Cardiac muscle cell (in vitro differentiated cells and primary cell): ENCODE results near the gene OSBPL8. TPM values are rescaled to one million over a fixed set of nuclear protein-coding genes. Genes with fewer than 3 reads are reported as not detected.
A peak's percentile ranks its signal among the peaks of the same experiment; 100 is the strongest.

Experiments
- DNase-seq, 2 donors: peaks; one replicate each; pipeline versions ENCODE4 v3.0.0 to v3.0.0-alpha.2; 2010 to 2017; ENCODE audit warnings: low read depth in 1 of 2, low spot score in 1 of 2
- H3K27ac ChIP-seq: fragments of 200-600 bp; sonication (generic); 2 replicates; pipeline ENCODE4 v1.5.1; 2016
- H3K27me3 ChIP-seq: fragments of 200-600 bp; sonication (generic); 2 replicates; pipeline ENCODE4 v1.6.0; 2016; ENCODE audit warnings: control low read depth
- H3K36me3 ChIP-seq: fragments of 200-600 bp; sonication (generic); 2 replicates; pipeline ENCODE4 v1.5.1; 2016; ENCODE audit warnings: control low read depth
- H3K4me1 ChIP-seq: fragments of 200-600 bp; sonication (generic); 2 replicates; pipeline ENCODE4 v1.8.1; 2017; ENCODE audit warnings: low read depth, mild to moderate bottlenecking, mixed run types
- H3K4me3 ChIP-seq: fragments of 200-600 bp; sonication (generic); 2 replicates; pipeline ENCODE4 v1.5.1; 2016; ENCODE audit warnings: mild to moderate bottlenecking
- H3K9me3 ChIP-seq: fragments of 200-600 bp; sonication (generic); 2 replicates; pipeline ENCODE4 v1.5.1; 2017; ENCODE audit warnings: low read depth, mild to moderate bottlenecking, control low read depth
- CTCF ChIP-seq: IDR thresholded peaks from 2 replicates; pipeline ENCODE4 v1.5.1; 2012; ENCODE audit warnings: low read depth, mild to moderate bottlenecking, low read length
- polyA plus RNA-seq: library from polyadenylated mRNA; unstranded; fragments of >200 nt; fragmentation: Nextera tagmentation; extraction: Ambion mirVana; gene quantifications from 2 replicates; pipeline ENCODE4 v1.2.1, GENCODE V29; 2016
- total RNA-seq: library from RNA; depleted of rRNA; stranded (reverse); fragments of >200 nt; gene quantifications from 2 replicates; pipeline ENCODE4 v1.2.3, GENCODE V29; 2016

OSBPL8 gene
- total and polyA plus RNA-seq, 2 experiments from 2014 or later = 25.6 to 143 TPM

- TF ChIP-seq CTCF = no peak
- Histone ChIP-seq H3K4me1 (peaks cover 17% of the 10 kb centered on the region), H3K36me3 (no peaks in the 10 kb centered on the region), H3K9me3 (no peaks in the 10 kb centered on the region), H3K27me3 (no peaks in the 10 kb centered on the region), H3K4me3 (no peak overlapping the region), H3K27ac (no peak overlapping the region)
- no peak for DNase-seq
These were observed 2.6 kb upstream of the OSBPL8 start for GRCh38 chr12:76562130-76562529.

GRCh38 chr12:76560086-76560491 is 518 bp upstream of the OSBPL8 start:
- peaks cover 26% of the 10 kb centered on the region for H3K4me1 ChIP-seq
- no peak for TF ChIP-seq CTCF
- peak overlapping the region; percentile 96 for H3K27ac ChIP-seq
- no peaks in the 10 kb centered on the region for H3K36me3 ChIP-seq
- no peaks in the 10 kb centered on the region for H3K9me3 ChIP-seq
- H3K4me3 ChIP-seq = peak overlapping the region; percentile 62
- H3K27me3 ChIP-seq = no peaks in the 10 kb centered on the region
- DNase-seq = no peak

GRCh38 chr12:76558684-76559399 is 729 bp downstream of the OSBPL8 start:
- DNase-seq = peak; percentile 33 to 75
- no peaks in the 10 kb centered on the region for H3K9me3 ChIP-seq
- peak overlapping the region; percentile 96 for H3K27ac ChIP-seq
- no peak for TF ChIP-seq CTCF
- H3K27me3 ChIP-seq = no peaks in the 10 kb centered on the region
- H3K36me3 ChIP-seq = no peaks in the 10 kb centered on the region
- H3K4me3 ChIP-seq = peak overlapping the region; percentile 62
- peaks cover 39% of the 10 kb centered on the region for H3K4me1 ChIP-seq

GRCh38 chr12:76556368-76556767 is 3.2 kb downstream of the OSBPL8 start:
- no peak overlapping the region for H3K27ac ChIP-seq

GRCh38 chr12:76555797-76556196 is 3.8 kb downstream of the OSBPL8 start:
- H3K4me1 ChIP-seq = peaks cover 56% of the 10 kb centered on the region
- H3K4me3 ChIP-seq = no peak overlapping the region
- no peak for TF ChIP-seq CTCF
- no peaks in the 10 kb centered on the region for H3K36me3 ChIP-seq
- no peaks in the 10 kb centered on the region for H3K27me3 ChIP-seq
- no peak for DNase-seq
- no peak overlapping the region for H3K27ac ChIP-seq
- no peaks in the 10 kb centered on the region for H3K9me3 ChIP-seq

More at GRCh38 chr12:76556368-76556767, 3.2 kb downstream of the OSBPL8 start:
- H3K36me3 ChIP-seq = no peaks in the 10 kb centered on the region
- H3K27me3 ChIP-seq = no peaks in the 10 kb centered on the region
- no peak for DNase-seq
- no peaks in the 10 kb centered on the region for H3K9me3 ChIP-seq
- peaks cover 56% of the 10 kb centered on the region for H3K4me1 ChIP-seq
- no peak for TF ChIP-seq CTCF
- no peak overlapping the region for H3K4me3 ChIP-seq
